K562 (cell line): Measurements from ENCODE around the gene LTBP1. TPM values are rescaled to one million over a fixed set of nuclear protein-coding genes. Genes with fewer than 3 reads are reported as not detected.

Experiments used
- ATAC-seq: fragments of 200-7000 bp; cut with Tn5 transposase; 3 replicates; pipeline ENCODE4 v1.9.1; 2020; ENCODE audit warnings: moderate library complexity
- BruUV-seq: library from RNA; stranded (reverse); fragments of 400-500 nt; replicated peaks from 2 replicates; lab custom pipeline; 2021; lab: Mats Ljungman, UMichigan
- CTCF ChIA-PET: fragments of 300-600 bp; formaldehyde crosslinking; extraction: SDS; loops from one replicate; lab custom pipeline; 2021; ENCODE audit warnings: low intra/inter-chr PET ratio; lab: Yijun Ruan, JAX
- POLR2A ChIA-PET: fragments of 300-600, 350-650 bp; sonication (Branson Sonifier 250); formaldehyde crosslinking; extraction: SDS; loops from one replicate; lab custom pipeline; 2021; ENCODE audit warnings: antibody characterized with exemption, inconsistent platforms; lab: Yijun Ruan, JAX
- DNase-seq, 4 experiments: peaks; one replicate each; pipeline versions ENCODE4 v3.0.0 to v3.0.0-alpha.2; 2011 to 2018; ENCODE audit warnings: low spot score in 3 of 4, mixed read lengths in 3 of 4; ENCODE audit errors: extremely low read depth in 1 of 4
- FAIRE-seq: peaks from 2 replicates; lab custom pipeline; 2011; peaks lifted over from hg19 to GRCh38; lab: Jason Lieb, UNC
- H2AFZ ChIP-seq: 2 replicates; pipeline ENCODE4 v1.6.0; 2011; ENCODE audit warnings: low read depth, low read length, control low read depth, inconsistent platforms
- H3K27ac ChIP-seq: fragments of 200-600 bp; 3 replicates; pipeline ENCODE4 v1.8.0; 2011; ENCODE audit warnings: low read depth, mild to moderate bottlenecking, control low read depth, inconsistent platforms, low read length, moderate library complexity, mixed read lengths; ENCODE audit errors: extremely low read depth
- H3K27me3 ChIP-seq, 2 experiments: fragments of 300-600 bp in 1 of 2; 2 replicates in 1 of 2; 3 replicates in 1 of 2; pipeline versions ENCODE4 v1.6.0 to v1.8.0; 2011; ENCODE audit warnings: inconsistent platforms in 2 of 2, low read length in 2 of 2, mild to moderate bottlenecking in 1 of 2, mixed read lengths in 1 of 2, moderate library complexity in 1 of 2; ENCODE audit not compliant: control insufficient read depth in 2 of 2, insufficient read depth in 2 of 2
- H3K36me3 ChIP-seq: fragments of 300-600 bp; 3 replicates; pipeline ENCODE4 v1.8.0; 2011; ENCODE audit warnings: mild to moderate bottlenecking, low read length, inconsistent platforms; ENCODE audit not compliant: control insufficient read depth, insufficient read depth
- H3K4me1 ChIP-seq, 2 experiments: fragments of 200-600 bp in 1 of 2; replicated peaks in 1 of 2; 2 replicates in 1 of 2; 3 replicates in 1 of 2; pipeline versions ENCODE4 v1.5.1 to v1.8.0; 2011; ENCODE audit warnings: inconsistent platforms in 2 of 2, low read length in 2 of 2, mild to moderate bottlenecking in 1 of 2, mixed read lengths in 1 of 2, moderate library complexity in 1 of 2; ENCODE audit not compliant: control insufficient read depth in 2 of 2, insufficient read depth in 2 of 2
- H3K4me2 ChIP-seq: 2 replicates; pipeline ENCODE4 v1.6.1; 2011; ENCODE audit warnings: low read length, control low read depth, inconsistent platforms, mixed read lengths; ENCODE audit not compliant: insufficient read depth
- H3K4me3 ChIP-seq: fragments of 200-600 bp; sonication (generic), shearing (Covaris generic); 2 replicates; pipeline ENCODE4 v1.5.1; 2016; ENCODE audit warnings: control low read depth, inconsistent platforms
- H3K79me2 ChIP-seq: fragments of 200-600 bp; 3 replicates; pipeline ENCODE4 v1.8.0; 2011; ENCODE audit warnings: low read length, inconsistent platforms; ENCODE audit not compliant: control insufficient read depth, insufficient read depth
- H3K9ac ChIP-seq, 2 experiments: 2 replicates each; pipeline versions ENCODE4 v1.6.0 to v1.6.1; 2011; ENCODE audit warnings: low read depth in 2 of 2, low read length in 2 of 2, control low read depth in 1 of 2, inconsistent platforms in 1 of 2, mild to moderate bottlenecking in 1 of 2, mixed read lengths in 1 of 2; ENCODE audit not compliant: insufficient read depth in 1 of 2
- H3K9me1 ChIP-seq: one replicate; pipeline ENCODE4 v1.6.0; 2011; ENCODE audit warnings: inconsistent platforms, mild to moderate bottlenecking, low read length, moderate library complexity; ENCODE audit not compliant: control insufficient read depth, insufficient read depth
- H3K9me3 ChIP-seq: replicated peaks from 2 replicates; pipeline ENCODE4 v1.5.1; 2011; ENCODE audit warnings: low read depth, low read length, inconsistent platforms; ENCODE audit not compliant: control insufficient read depth, insufficient read depth
- H4K20me1 ChIP-seq: replicated peaks from 2 replicates; pipeline ENCODE4 v1.6.1; 2011; ENCODE audit warnings: low read length, inconsistent platforms, mixed read lengths; ENCODE audit not compliant: control insufficient read depth, insufficient read depth
- ARID1B ChIP-seq: fragments of 450-650 bp; IDR thresholded peaks from 2 replicates; pipeline ENCODE4 v1.6.1; 2016; ENCODE audit warnings: antibody characterized with exemption, mild to moderate bottlenecking, inconsistent platforms
- BHLHE40 ChIP-seq: IDR thresholded peaks from 2 replicates; pipeline ENCODE4 v1.6.1; 2011; ENCODE audit warnings: low read length, improper control_type of control experiment
- ELF2 ChIP-seq: fragments of 250-450 bp; sonication (Bioruptor Pico); IDR thresholded peaks from 2 replicates; pipeline ENCODE4 v1.5.0; 2021; ENCODE audit warnings: mild to moderate bottlenecking
- GABPB1 ChIP-seq: sonication (generic); formaldehyde crosslinking; IDR thresholded peaks from 2 replicates; pipeline ENCODE4 v1.8.0; 2022; ENCODE audit warnings: mild to moderate bottlenecking, missing genetic modification reagents
- HDAC6 ChIP-seq: IDR thresholded peaks from 2 replicates; pipeline ENCODE4 v1.6.1; 2012; ENCODE audit warnings: low read depth, mild to moderate bottlenecking, control low read depth, inconsistent platforms, low read length, moderate library complexity
- HMBOX1 ChIP-seq: sonication (generic); IDR thresholded peaks from 2 replicates; pipeline ENCODE4 v1.6.1; 2016
- KAT8 ChIP-seq: fragments of 450-650 bp; IDR thresholded peaks from 2 replicates; pipeline ENCODE4 v1.6.1; 2016; ENCODE audit warnings: low read depth, mild to moderate bottlenecking
- PHF20 ChIP-seq: fragments of 450-650 bp; IDR thresholded peaks from 2 replicates; pipeline ENCODE4 v1.6.1; 2018; ENCODE audit not compliant: partially characterized antibody
- SMARCE1 ChIP-seq: fragments of 450-650 bp; IDR thresholded peaks from 2 replicates; pipeline ENCODE4 v1.7.1; 2016; ENCODE audit warnings: mild to moderate bottlenecking
- TRIM24 ChIP-seq, 2 experiments: fragments of 450-650 bp; IDR thresholded peaks; 2 replicates each; pipeline ENCODE4 v1.6.1; 2016
- ZNF253 ChIP-seq: fragments of 250-450 bp; sonication (Bioruptor Pico); conservative IDR thresholded peaks from 2 replicates; pipeline ENCODE4 v1.6.1; 2021; ENCODE audit warnings: mild to moderate bottlenecking
- ZSCAN29 ChIP-seq: fragments of 450-650 bp; IDR thresholded peaks from 2 replicates; pipeline ENCODE4 v1.6.1; 2017
- WGBS: fragments of 100-300 bp; shearing (Covaris generic); methylation state at CpG from one replicate; pipeline ENCODE4 v1.1.6; 2016; ENCODE audit warnings: low coverage, mixed read lengths; ENCODE audit not compliant: insufficient coverage; ENCODE audit errors: missing lambda C conversion rate; 5-methylcytosine and 5-hydroxymethylcytosine counted together
- in situ Hi-C: fragments of 300-500 bp; cut with MboI; formaldehyde crosslinking; loops from 4 replicates; pipeline ENCODE4 v1.15.0; 2018; ENCODE audit warnings: inconsistent platforms, mixed read lengths
- intact Hi-C: fragments of 100-400 bp; cut with micrococcal nuclease; formaldehyde crosslinking; loops from 2 replicates; pipeline ENCODE4 v1.14.2; 2022
- polyA plus RNA-seq, 8 experiments: library from polyadenylated mRNA; depleted of rRNA in 4 of 8; stranded (reverse) in 5 of 8; unstranded in 3 of 8; fragments of >200 nt; fragmentation: Nextera tagmentation in 2 of 8; fragmentation: Illumina TruSeq in 1 of 8; extraction: Ambion mirVana in 2 of 8; extraction: Trizol in 1 of 8; gene quantifications; 2 replicates each; pipeline versions ENCODE4 v1.2.1 to v1.2.3, GENCODE V29; 2011 to 2014; ENCODE audit warnings: inconsistent platforms in 1 of 8, missing spikeins in 1 of 8
- total RNA-seq, 7 experiments: library from RNA; depleted of rRNA in 6 of 7; stranded (reverse); fragments of >200 nt in 6 of 7; fragmentation: Illumina TruSeq in 2 of 7; extraction: Trizol in 2 of 7; gene quantifications; 2 replicates each; pipeline versions ENCODE4 v1.2.1 to v1.2.3, GENCODE V29; 2011 to 2021; ENCODE audit warnings: low replicate concordance in 1 of 7
- TF ChIP-seq, protein P1 (sequence below): fragments of 450-650 bp; IDR thresholded peaks from 2 replicates; pipeline ENCODE4 v1.6.1; 2016
- TF ChIP-seq, protein P2 (sequence below), 3 experiments: IDR thresholded peaks in 2 of 3; conservative IDR thresholded peaks in 1 of 3; 2 replicates each; pipeline ENCODE4 v1.5.1; 2011 to 2012; ENCODE audit warnings: low read length in 3 of 3, mild to moderate bottlenecking in 3 of 3, control low read depth in 2 of 3, improper control_type of control experiment in 1 of 3, inconsistent platforms in 1 of 3, low read depth in 1 of 3, mixed read lengths in 1 of 3, moderate library complexity in 1 of 3; ENCODE audit not compliant: insufficient read depth in 2 of 3
- TF ChIP-seq, protein P3 (sequence below): fragments of 250-450 bp; sonication (Bioruptor Pico); IDR thresholded peaks from 2 replicates; pipeline ENCODE4 v1.4.0; 2020; ENCODE audit warnings: mild to moderate bottlenecking

LTBP1 gene
- total and polyA plus RNA-seq, 9 of the 15 experiments (the other 6 are each of a cell fraction or from before 2014, with no cell fraction given): 3.6 to 16.4 (median 8.5) TPM

DNA sequence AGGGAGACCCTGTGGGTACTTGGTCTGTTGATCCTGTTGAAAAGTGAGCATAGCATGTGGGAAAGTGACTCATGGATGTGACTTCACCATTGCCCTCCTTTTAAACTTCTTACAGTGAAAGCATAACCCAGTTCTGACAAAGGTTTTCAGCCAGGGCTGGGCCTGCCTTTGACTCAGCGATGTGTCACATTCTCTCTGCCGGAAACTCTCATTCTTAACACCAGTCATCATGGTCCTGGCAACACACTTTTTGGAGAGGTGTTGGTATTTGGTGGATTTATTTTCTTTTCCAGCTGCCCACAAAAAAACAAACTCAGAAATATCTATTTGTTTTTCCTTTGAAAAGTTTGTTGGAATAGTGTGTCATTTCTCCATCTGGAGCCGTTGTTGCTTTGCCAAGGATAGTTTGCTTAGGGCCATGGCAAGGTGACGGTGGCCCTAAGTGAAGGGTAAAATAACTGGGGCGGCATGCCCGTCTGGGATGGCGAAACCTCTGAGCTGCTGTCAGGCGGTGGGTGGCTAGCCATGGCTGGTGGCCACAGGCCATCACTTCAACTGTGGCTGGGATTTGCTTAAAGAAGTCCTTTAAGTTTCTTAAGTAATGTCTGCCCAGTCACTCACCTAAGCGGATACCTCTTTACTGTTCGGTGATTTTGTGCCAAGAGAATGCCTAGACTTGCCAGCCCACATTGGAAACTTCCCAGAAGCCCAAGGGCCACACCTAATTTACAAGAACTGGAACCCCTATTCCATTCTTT is 123.3 kb downstream of the LTBP1 start:
- peak; percentile 81 for FAIRE-seq
- Histone ChIP-seq H3K27me3 (no peaks in the 10 kb centered on the region), H3K79me2 (no peaks in the 10 kb centered on the region), H3K27ac (peak overlapping the region; percentile 12; the same call in 2 of the 3 replicates), H2AFZ (peak overlapping the region; percentile 4; the same call in 1 of the 2 replicates), H4K20me1 (no peaks in the 10 kb centered on the region), H3K4me3 (no peak overlapping the region), H3K9me1 (no peaks in the 10 kb centered on the region), H3K9me3 (no peaks in the 10 kb centered on the region), H3K9ac (no peak overlapping the region), H3K4me2 (no peak overlapping the region), H3K36me3 (no peaks in the 10 kb centered on the region), H3K4me1 (peaks cover 0 to 7% of the 10 kb centered on the region in 2 experiments; a peak in 3 of 5 replicates)
- CTCF ChIA-PET: no interaction called here
- no TSS peak for BruUV-seq
- intact Hi-C loops: no loop called here
- in situ Hi-C loops: no loop called here
- POLR2A ChIA-PET: interaction anchor here (0.5 to 0.7 kb wide), 3 partner anchors 16 to 149 kb away, joined by 3 to 4 read pairs (median 3); no protein-coding TSS in a partner anchor
- peak; percentile 77 for ATAC-seq
- WGBS: 43% methylated on average over 10 of the region's 10 CpGs
- DNase-seq: peak; percentile 39 to 64 (median 46)
- TF ChIP-seq SMARCE1: peak; percentile 49; the same call in 1 of the 2 replicates
- TF ChIP-seq HDAC6: no peak
- no peak for TF ChIP-seq ELF2 (CRISPR knock-in tag)
- TF ChIP-seq BHLHE40: no peak
- TF ChIP-seq KAT8: no peak
- TF ChIP-seq ZSCAN29: no peak
- TF ChIP-seq, protein P1, sequence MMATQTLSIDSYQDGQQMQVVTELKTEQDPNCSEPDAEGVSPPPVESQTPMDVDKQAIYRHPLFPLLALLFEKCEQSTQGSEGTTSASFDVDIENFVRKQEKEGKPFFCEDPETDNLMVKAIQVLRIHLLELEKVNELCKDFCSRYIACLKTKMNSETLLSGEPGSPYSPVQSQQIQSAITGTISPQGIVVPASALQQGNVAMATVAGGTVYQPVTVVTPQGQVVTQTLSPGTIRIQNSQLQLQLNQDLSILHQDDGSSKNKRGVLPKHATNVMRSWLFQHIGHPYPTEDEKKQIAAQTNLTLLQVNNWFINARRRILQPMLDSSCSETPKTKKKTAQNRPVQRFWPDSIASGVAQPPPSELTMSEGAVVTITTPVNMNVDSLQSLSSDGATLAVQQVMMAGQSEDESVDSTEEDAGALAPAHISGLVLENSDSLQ: no peak
- TF ChIP-seq ZNF253: no peak
- TF ChIP-seq, protein P2, sequence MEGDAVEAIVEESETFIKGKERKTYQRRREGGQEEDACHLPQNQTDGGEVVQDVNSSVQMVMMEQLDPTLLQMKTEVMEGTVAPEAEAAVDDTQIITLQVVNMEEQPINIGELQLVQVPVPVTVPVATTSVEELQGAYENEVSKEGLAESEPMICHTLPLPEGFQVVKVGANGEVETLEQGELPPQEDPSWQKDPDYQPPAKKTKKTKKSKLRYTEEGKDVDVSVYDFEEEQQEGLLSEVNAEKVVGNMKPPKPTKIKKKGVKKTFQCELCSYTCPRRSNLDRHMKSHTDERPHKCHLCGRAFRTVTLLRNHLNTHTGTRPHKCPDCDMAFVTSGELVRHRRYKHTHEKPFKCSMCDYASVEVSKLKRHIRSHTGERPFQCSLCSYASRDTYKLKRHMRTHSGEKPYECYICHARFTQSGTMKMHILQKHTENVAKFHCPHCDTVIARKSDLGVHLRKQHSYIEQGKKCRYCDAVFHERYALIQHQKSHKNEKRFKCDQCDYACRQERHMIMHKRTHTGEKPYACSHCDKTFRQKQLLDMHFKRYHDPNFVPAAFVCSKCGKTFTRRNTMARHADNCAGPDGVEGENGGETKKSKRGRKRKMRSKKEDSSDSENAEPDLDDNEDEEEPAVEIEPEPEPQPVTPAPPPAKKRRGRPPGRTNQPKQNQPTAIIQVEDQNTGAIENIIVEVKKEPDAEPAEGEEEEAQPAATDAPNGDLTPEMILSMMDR (IDR thresholded peaks at IDR 0.05 in 2 of 3, conservative IDR thresholded peaks at IDR 0.05 in 1 of 3; ENCODE audit: insufficient read depth in 2 of 3, low read depth in 1 of 3, low read length in 3 of 3): no peak
- TF ChIP-seq GABPB1 (CRISPR knock-in tag): peak; percentile 63
- peak; percentile 54 for TF ChIP-seq ARID1B
- no peak for TF ChIP-seq PHF20
- TF ChIP-seq, protein P3, sequence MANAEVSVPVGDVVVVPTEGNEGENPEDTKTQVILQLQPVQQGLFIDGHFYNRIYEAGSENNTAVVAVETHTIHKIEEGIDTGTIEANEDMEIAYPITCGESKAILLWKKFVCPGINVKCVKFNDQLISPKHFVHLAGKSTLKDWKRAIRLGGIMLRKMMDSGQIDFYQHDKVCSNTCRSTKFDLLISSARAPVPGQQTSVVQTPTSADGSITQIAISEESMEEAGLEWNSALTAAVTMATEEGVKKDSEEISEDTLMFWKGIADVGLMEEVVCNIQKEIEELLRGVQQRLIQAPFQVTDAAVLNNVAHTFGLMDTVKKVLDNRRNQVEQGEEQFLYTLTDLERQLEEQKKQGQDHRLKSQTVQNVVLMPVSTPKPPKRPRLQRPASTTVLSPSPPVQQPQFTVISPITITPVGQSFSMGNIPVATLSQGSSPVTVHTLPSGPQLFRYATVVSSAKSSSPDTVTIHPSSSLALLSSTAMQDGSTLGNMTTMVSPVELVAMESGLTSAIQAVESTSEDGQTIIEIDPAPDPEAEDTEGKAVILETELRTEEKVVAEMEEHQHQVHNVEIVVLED: no peak
- TF ChIP-seq TRIM24 (IDR thresholded peaks at IDR 0.05): peak in 1 of 2 experiments; percentile 55; a peak in 1 of 4 replicates
- TF ChIP-seq HMBOX1: peak; percentile 37; the same call in 1 of the 2 replicates
